ENCODE results near the gene TEX22. TPM values are rescaled to one million over a fixed set of nuclear protein-coding genes. Genes with fewer than 3 reads are reported as not detected.

Gene TEX22
- total and polyA plus RNA-seq, 2 donors (not counting 1 experiment from before 2014, with no cell fraction given) = 1.7 to 7.0 TPM

- peak within 1 kb of the TSS; percentile 74 for H3K9ac ChIP-seq (ENCODE audit: low read length)
- DNase-seq (peak; percentile 70), ATAC-seq (ENCODE audit: low read depth) (peak; percentile 76)
- H3K4me1 ChIP-seq (ENCODE audit: control insufficient read depth in 2 of 2, insufficient read depth in 2 of 2, low read length in 2 of 2) = peaks cover 36 to 39% of the 10 kb centered on the region in 2 donors
- H3K4me3 Mint-ChIP-seq = peak within 1 kb of the TSS; percentile 85
- peaks cover 45% of the 10 kb centered on the region for H3K79me2 ChIP-seq (ENCODE audit: control insufficient read depth, insufficient read depth, low read length)
- TF ChIP-seq EZH2 (IDR thresholded peaks at IDR 0.05; ENCODE audit: borderline replicate concordance, insufficient read depth, low read depth, low read length, poor library complexity, severe bottlenecking) (no peak), CTCF (IDR thresholded peaks at IDR 0.05) (no peak)
- peak within 1 kb of the TSS; percentile 84 for H3K27ac Mint-ChIP-seq
- peak within 1 kb of the TSS in 4 of 5 experiments; percentile 55 to 68 (median 65) for H3K4me3 ChIP-seq (ENCODE audit: control extremely low read depth in 1 of 5, extremely low read depth in 1 of 5, insufficient read depth in 1 of 5, low read depth in 2 of 5, low read length in 4 of 5)
- no peaks in the 10 kb centered on the region for H3K9me3 Mint-ChIP-seq (ENCODE audit: insufficient read depth)
- peak within 1 kb of the TSS in 1 of 2 donors; percentile 44 for H3K27ac ChIP-seq (ENCODE audit: low read length in 2 of 2)
- WGBS (ENCODE audit: insufficient coverage) = 7% methylated on average over 85 of the region's 96 CpGs
- peaks cover 0 to 8% (median 3%) of the 10 kb centered on the region in 4 experiments for H3K27me3 ChIP-seq (replicated peaks in 1 of 4; ENCODE audit: control extremely low read depth in 1 of 4, control insufficient read depth in 3 of 4, insufficient read depth in 4 of 4, low read length in 3 of 4)
- peaks cover 27% of the 10 kb centered on the region for H4K20me1 ChIP-seq (ENCODE audit: control insufficient read depth, insufficient read depth, low read length, poor library complexity, severe bottlenecking)
- no peaks in the 10 kb centered on the region for H3K36me3 ChIP-seq (replicated peaks in 1 of 2; ENCODE audit: control extremely low read depth in 1 of 2, control insufficient read depth in 1 of 2, extremely low read depth in 1 of 2, insufficient read depth in 2 of 2, low read length in 1 of 2)
- peaks cover 40% of the 10 kb centered on the region for H3K4me1 Mint-ChIP-seq
- intact Hi-C loops (cut with micrococcal nuclease) = loop anchor here (1.0 kb wide), 1 partner anchor 21 kb away; the partner anchor contains the start of gene TEX22
- H2AFZ ChIP-seq (ENCODE audit: insufficient read depth, low read depth, low read length, poor library complexity, severe bottlenecking) = peak within 1 kb of the TSS; percentile 91
- ChIA-PET CTCF (no interaction called here), POLR2A (no interaction called here)
- H3K4me2 ChIP-seq (replicated peaks; ENCODE audit: low read depth, low read length, poor library complexity, severe bottlenecking) = peak within 1 kb of the TSS; percentile 91
- no peaks in the 10 kb centered on the region for H3K9me3 ChIP-seq (ENCODE audit: control extremely low read depth in 1 of 3, control insufficient read depth in 2 of 3, insufficient read depth in 1 of 3, low read length in 2 of 3)
- H3K27me3 Mint-ChIP-seq = no peaks in the 10 kb centered on the region
These were observed 21.1 kb downstream of the TEX22 start, which contains the start of gene MTA1 for GRCh38 chr14:105419195-105420091. MTA1 (plus strand) TSS chr14:105419827; CDS start chr14:105420036, 209 bp downstream.
